HG03565 (cell line): ENCODE data around the gene MYBPC1.
"Not testable (repeated sequence)": the region's sequence is repeated elsewhere in the genome, so short reads cannot be mapped to it uniquely, and the experiment has no call there.

Source experiments
- ATAC-seq: cut with Tn5 transposase; IDR thresholded peaks from one replicate; pipeline ENCODE4 v1.9.1; 2021; ENCODE audit warnings: mild to moderate bottlenecking, moderate library complexity; ENCODE audit not compliant: unreplicated experiment

The MYBPC1 gene

DNA sequence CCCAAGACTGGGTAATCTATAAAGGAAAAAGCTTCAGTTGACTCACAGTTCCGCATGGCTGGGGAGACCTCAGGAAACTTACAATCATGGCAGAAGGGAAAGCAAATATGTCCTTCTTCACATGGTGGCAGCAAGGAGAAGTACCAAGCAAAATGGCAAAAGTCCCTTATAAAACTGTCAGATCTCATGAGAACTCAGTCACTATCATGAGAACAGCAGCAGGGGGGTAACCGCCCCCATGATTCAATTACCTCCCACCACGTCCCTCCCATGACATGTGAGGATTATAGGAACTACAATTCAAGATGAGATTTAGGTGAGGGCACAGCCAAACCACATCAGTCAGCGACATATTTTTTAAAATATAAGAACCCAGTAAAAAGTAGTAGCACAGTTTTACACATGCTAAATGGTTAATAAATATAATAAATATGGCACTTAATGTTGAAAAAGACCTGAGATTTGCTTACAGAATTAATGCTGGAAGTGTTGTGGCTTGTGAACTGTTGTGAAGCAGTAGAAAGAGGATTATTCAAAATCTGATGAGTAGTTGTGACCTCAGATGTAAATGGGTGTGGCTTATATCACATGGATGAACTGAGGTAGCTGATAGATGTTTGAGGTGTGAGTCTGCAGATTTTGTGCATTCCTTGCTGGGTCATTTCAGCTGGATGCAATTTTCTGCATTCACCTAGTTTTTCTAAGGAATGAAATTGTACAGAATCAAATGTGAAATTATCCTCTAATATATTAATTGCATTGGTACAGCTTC, 55.8 kb downstream of the MYBPC1 start:
- no peak for ATAC-seq

GRCh38 chr12:101653030-101653429, 58.3 kb downstream of the MYBPC1 start:
- ATAC-seq = no peak

DNA sequence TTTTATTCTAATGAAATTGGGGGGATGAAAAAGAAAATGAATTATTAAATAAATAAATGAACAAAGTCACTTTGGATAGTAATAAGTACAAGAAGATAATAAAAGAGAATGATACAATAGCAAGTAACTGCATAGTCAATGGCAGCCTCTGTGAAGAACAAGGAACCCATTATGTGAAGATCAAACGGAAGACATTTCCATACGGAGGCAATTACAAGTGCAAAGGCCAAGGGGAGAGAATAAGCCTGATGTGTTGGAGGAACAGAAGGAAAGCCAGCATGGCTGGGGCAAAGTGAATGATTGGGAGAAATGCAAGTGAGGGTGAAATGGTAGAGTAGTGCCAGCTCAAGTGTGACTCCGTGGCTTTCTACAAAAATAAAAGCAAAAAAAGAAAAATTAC, 58.7 kb downstream of the MYBPC1 start:
- ATAC-seq = no peak

GRCh38 chr12:101654442-101654841, 59.7 kb downstream of the MYBPC1 start:
- ATAC-seq = no peak

DNA sequence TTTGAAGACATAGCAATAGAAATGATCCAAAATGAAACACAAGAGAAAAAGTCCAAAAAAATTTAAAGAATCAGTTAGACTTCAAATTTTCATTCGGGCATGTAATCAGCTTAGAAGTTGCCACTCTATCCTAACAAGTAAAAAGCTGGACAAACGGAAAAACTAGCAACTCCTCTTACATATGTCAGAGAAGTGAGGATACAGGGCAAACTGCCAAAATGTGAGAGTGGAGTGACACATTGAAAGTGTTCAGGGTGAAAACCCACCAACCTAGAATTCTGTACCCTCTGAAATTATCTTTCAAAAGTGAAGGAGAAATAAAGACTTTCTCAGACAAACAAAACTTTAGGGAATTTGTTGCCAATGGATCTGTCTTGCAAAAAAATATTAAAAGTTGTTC, 60.6 kb downstream of the MYBPC1 start:
- ATAC-seq = no peak

GRCh38 chr12:101660662-101661061, 65.9 kb downstream of the MYBPC1 start:
- ATAC-seq = not testable (repeated sequence)

GRCh38 chr12:101663298-101663697, 68.5 kb downstream of the MYBPC1 start:
- no peak for ATAC-seq

- ATAC-seq = no peak
These were observed 70.2 kb downstream of the MYBPC1 start for GRCh38 chr12:101664992-101665391.

GRCh38 chr12:101666052-101666728, 71.4 kb downstream of the MYBPC1 start:
- no peak for ATAC-seq

- ATAC-seq = no peak
These were observed 72.8 kb downstream of the MYBPC1 start for GRCh38 chr12:101667591-101667990.

- peak; percentile 42 for ATAC-seq
These were observed 75.4 kb downstream of the MYBPC1 start for GRCh38 chr12:101670007-101670671.

DNA sequence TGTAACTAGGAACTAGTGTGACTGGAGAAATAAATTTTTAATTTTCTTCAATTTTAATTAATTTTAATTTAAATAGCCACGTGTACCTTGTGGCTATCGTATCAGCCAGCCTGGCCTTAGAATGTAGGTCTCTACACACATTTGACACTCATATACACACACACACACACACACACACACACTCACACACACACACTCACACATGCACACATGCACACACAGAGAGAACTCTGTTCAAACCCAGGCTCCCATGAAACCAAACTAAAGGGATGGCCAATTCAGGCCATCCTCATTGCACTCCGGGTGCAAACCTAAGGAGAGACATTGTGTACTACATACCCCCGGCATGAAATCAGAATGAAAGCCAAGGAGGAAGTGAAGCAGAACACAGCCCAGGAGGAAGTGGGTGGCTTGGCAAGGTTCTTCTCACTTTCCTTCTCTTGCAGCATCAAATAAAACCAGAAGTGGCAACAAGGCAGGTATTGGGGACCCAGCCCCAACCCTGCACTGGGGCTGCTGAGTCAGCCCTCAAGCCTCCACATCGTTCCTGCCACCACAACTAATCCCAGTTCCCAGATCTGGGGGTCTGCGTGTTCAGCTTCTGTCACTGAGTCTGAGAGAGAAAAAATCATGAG, 76.5 kb downstream of the MYBPC1 start:
- ATAC-seq = peak; percentile 79

GRCh38 chr12:101671833-101672232, 77.1 kb downstream of the MYBPC1 start:
- ATAC-seq = no peak

DNA sequence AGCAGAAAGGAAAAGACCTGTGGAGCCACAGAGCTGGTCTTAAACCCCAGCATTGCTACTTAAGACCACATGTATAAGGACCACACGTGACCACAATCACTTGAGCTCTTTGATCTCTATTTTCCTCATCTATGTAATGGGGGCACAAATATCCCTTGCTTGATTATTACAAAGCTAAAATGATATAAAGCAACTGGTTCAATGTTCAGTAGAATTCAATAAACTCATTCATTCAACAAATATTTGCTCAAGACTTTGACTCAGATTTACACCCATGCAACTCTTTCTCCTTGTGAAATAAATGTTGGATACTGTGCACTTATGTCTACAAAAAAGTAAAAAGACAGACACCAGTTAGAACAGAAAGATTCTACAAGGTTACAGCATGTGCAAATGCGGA, 80.8 kb downstream of the MYBPC1 start:
- no peak for ATAC-seq

DNA sequence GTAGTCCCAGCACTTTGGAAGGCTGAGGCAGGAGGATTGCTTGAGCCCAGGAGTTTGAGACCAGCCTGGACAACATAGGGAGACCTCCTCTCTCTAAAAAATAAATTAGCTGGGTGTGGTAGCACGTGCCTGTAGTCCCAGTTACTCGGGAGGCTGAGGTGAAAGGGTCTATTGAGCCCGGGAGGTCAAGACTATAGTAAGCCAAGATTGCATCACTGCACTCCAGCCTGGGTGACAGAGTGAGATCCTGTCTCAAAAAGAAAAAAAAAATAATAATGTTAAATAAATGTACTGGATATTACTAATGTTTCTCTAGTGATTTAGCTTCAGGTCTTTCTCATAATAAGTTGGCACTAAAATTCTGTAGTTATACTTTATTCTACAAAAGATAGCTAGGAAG, 81.7 kb downstream of the MYBPC1 start:
- not testable (repeated sequence) for ATAC-seq

- ATAC-seq = no peak
These were observed 83.3 kb downstream of the MYBPC1 start for GRCh38 chr12:101678081-101678480.

- no peak for ATAC-seq
These were observed 85.5 kb downstream of the MYBPC1 start for GRCh38 chr12:101680240-101680639.

DNA sequence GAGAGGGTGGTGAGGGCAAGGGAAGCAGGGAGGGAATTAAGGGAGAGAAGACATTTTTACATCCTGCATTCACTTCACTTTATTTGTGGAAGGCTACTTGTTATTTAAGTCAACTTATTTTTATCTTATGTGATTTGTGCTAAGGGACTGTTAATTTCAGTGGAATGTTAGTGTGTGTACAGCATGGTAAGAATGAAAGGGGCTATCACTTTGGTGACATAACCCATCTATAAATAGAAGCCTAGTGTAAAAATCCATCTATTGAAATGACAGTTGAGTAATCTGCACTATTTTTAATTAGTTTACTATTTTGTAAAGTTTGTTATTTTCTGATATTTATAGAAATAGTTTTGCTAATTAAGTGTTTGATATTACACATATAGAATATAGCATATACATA, 85.9 kb downstream of the MYBPC1 start:
- no peak for ATAC-seq

GRCh38 chr12:101681627-101682026, 86.9 kb downstream of the MYBPC1 start:
- ATAC-seq = not testable (repeated sequence)

GRCh38 chr12:101685092-101685491, 90.3 kb downstream of the MYBPC1 start:
- no peak for ATAC-seq

- ATAC-seq = no peak
These were observed 91.4 kb downstream of the MYBPC1 start for GRCh38 chr12:101686176-101686575.
